ENCODE measurements around the gene CTNNA3.

GRCh38 chr10:65893676-65894075, 1802.3 kb downstream of the CTNNA3 start:
- TF ChIP-seq CTCF (IDR thresholded peaks at IDR 0.05) (no peak), POLR2A (IDR thresholded peaks at IDR 0.05) (no peak)

Measured in right lobe of liver (tissue), 4 donors.